Mammary epithelial cell (primary cell): Measurements from ENCODE around the gene RFWD3.

Source experiments
- EZH2 ChIP-seq: IDR thresholded peaks from 2 replicates; pipeline ENCODE4 v1.6.1; 2012; ENCODE audit warnings: low read length, inconsistent platforms, borderline replicate concordance
- TF ChIP-seq, protein P1 (sequence below), 2 donors: IDR thresholded peaks in 1 of 2; conservative IDR thresholded peaks in 1 of 2; 2 replicates each; pipeline ENCODE4 v1.5.1; 2011 to 2012; ENCODE audit warnings: inconsistent platforms in 2 of 2, low read length in 2 of 2, mild to moderate bottlenecking in 2 of 2, control low read depth in 1 of 2, low read depth in 1 of 2; ENCODE audit not compliant: insufficient read depth in 1 of 2; ENCODE audit errors: extremely low read depth in 1 of 2

DNA sequence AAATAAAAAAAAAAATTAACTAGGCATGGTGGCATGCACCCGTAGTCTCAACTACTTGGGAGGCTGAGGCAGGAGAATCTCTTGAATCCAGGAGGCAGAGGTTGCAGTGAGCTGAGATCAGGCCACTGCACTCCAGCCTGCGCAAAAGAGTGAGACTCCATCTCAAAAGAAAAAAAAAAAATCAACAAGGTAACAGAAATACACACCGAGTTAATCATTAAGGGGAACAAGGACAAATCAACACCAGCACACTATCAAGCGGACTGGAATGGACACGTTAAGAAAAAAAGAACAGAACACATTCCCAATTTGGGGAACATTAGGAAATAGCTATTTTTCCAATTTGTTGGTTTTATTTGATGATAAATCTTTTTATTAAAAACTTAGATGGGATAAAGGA is 31.4 kb downstream of the RFWD3 start:
- TF ChIP-seq, protein P1, sequence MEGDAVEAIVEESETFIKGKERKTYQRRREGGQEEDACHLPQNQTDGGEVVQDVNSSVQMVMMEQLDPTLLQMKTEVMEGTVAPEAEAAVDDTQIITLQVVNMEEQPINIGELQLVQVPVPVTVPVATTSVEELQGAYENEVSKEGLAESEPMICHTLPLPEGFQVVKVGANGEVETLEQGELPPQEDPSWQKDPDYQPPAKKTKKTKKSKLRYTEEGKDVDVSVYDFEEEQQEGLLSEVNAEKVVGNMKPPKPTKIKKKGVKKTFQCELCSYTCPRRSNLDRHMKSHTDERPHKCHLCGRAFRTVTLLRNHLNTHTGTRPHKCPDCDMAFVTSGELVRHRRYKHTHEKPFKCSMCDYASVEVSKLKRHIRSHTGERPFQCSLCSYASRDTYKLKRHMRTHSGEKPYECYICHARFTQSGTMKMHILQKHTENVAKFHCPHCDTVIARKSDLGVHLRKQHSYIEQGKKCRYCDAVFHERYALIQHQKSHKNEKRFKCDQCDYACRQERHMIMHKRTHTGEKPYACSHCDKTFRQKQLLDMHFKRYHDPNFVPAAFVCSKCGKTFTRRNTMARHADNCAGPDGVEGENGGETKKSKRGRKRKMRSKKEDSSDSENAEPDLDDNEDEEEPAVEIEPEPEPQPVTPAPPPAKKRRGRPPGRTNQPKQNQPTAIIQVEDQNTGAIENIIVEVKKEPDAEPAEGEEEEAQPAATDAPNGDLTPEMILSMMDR (conservative IDR thresholded peaks at IDR 0.05 in 1 of 2, IDR thresholded peaks at IDR 0.05 in 1 of 2; ENCODE audit: extremely low read depth in 1 of 2, insufficient read depth in 1 of 2, low read depth in 1 of 2, low read length in 2 of 2), result no peak
- no peak for TF ChIP-seq EZH2
